Measurements from ENCODE around the gene PIP4K2A.
"Not testable (repeated sequence)": the region's sequence is repeated elsewhere in the genome, so short reads cannot be mapped to it uniquely, and the experiment has no call there.

Gene PIP4K2A

GRCh38 chr10:22503315-22504088, 210.9 kb downstream of the PIP4K2A start:
- no peak for DNase-seq

- no peak for DNase-seq
Measured at GRCh38 chr10:22501863-22502262, 212.5 kb downstream of the PIP4K2A start.

GRCh38 chr10:22501413-22501812, 213.0 kb downstream of the PIP4K2A start:
- no peak for DNase-seq

- no peak for DNase-seq
Measured at GRCh38 chr10:22500656-22501340, 213.6 kb downstream of the PIP4K2A start.

- DNase-seq = not testable (repeated sequence)
Measured at GRCh38 chr10:22499973-22500372, 214.4 kb downstream of the PIP4K2A start.

GRCh38 chr10:22495396-22495795, 219.0 kb downstream of the PIP4K2A start:
- no peak for DNase-seq

- DNase-seq = no peak
Measured at GRCh38 chr10:22494007-22494406, 220.4 kb downstream of the PIP4K2A start.

- DNase-seq = no peak
Measured at GRCh38 chr10:22491931-22492615, 222.3 kb downstream of the PIP4K2A start.

- no peak for DNase-seq
Measured at GRCh38 chr10:22491480-22491879, 222.9 kb downstream of the PIP4K2A start.

GRCh38 chr10:22489975-22490374, 224.4 kb downstream of the PIP4K2A start:
- no peak for DNase-seq

- no peak for DNase-seq
Measured at GRCh38 chr10:22489467-22489866, 224.9 kb downstream of the PIP4K2A start.

GRCh38 chr10:22486431-22486830, 227.9 kb downstream of the PIP4K2A start:
- no peak for DNase-seq

Measured in DMS153 (cell line).